SKM-1 treated with dmso at 0.1 percent for 144 hours (cell line): Measurements from ENCODE around the gene PRXL2B.
"Not testable (repeated sequence)": the region's sequence is repeated elsewhere in the genome, so short reads cannot be mapped to it uniquely, and the experiment has no call there.

Source experiments
- DNase-seq: peaks from one replicate; lab custom pipeline; 2025; ENCODE audit not compliant: unreplicated experiment; lab: John Stamatoyannopoulos, UW

The PRXL2B gene

DNA sequence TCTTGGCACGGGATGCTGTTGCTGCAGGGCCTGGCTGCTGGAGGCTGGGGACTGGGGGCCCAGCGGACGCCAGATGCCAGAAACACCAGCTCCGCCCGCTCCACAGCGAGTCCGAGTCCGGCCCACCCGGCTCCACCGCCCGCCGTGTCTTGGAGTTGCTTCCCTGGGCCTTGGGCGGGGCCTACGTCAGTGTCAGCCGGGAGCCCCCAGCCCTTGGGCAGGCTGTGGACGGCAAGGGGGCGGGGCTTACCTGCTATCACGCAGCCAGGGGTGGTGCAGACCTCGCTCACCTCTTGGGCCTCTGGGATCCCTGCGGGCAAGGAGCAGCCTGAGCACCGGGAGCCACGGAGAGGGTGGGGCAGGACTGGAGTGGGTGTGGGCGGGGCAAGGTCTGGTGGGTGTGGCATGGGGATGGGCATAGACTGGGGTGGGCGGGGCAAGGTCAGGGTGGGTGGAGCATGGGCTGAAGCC is 24.5 kb downstream of the PRXL2B start:
- no peak for DNase-seq

DNA sequence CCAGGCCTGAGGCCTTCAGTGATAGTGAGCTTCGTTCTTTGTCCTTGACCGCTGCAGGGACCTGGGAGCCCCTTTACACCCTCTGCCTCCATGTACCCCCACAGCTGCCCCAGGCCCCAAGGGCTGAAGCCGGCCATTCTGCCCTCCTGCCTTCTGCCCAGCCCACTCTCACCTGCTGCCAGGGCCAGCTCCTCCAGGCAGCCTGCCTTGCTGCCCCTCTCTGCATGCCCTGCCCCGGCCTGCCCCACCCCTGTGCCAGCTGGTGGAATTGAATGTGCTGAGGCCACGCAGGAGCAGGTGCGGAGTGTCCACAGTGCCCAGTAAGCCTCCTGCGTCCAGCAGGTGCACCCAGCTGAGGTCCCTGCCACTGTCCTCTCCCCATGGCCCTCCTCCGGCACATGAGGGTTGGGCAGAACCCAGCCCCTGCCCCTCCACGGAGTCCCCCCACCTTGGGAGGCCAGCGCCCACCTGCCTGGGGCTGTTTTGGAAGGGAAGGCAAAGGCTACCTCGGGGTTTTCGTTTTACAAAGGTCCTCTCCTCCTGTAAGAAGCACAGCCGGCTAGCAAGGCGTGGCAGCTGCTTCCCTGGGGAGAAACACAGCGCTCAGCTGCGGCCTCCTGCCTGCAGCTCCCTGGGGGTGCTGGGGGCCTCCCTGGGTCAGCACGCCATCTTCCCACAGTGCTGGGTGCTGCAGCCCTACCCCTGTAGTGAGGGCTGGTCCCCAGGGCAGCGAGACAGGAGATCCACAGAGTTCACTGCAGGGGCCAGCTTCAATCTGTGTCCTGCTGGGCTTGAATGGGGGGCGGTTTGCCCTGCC is 25.3 kb downstream of the PRXL2B start:
- no peak for DNase-seq

DNA sequence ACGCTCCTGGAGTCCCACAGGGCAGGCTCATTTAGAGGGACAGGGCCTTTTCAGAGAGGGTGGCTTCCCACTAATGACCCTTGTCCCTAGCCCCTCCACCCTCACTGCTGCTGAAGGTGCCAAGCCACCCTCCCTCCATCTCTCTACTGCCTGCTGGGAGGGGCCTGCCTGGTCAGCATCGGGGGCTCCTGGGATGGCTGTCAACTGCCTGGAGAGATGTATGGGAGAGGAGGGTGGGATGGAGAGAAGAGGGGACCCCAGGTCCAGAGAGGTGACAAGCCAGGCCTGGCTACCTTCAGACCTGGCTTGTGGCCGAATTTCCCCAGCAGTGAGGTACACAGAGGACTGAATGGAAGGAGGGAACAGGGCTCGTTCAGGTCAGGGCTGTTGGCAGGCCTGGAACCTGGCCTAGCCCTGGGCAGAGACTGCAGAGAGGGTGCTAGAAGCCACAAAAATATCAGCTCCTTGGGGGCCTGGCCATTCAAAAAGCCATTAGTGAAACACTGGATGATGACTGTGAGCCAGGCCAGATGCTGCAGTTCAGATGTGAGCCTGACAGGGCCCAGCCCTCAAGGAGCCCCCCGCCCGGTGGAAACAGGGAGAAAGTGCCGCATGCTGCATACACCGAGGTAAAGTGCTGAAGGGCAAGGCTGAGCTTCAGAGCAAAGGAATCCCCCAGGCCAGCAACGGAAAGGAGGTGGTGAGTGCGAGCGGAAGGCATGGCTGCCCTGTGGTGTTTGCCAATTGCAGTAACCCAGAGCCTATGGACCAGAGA is 26.2 kb downstream of the PRXL2B start:
- DNase-seq, result no peak

DNA sequence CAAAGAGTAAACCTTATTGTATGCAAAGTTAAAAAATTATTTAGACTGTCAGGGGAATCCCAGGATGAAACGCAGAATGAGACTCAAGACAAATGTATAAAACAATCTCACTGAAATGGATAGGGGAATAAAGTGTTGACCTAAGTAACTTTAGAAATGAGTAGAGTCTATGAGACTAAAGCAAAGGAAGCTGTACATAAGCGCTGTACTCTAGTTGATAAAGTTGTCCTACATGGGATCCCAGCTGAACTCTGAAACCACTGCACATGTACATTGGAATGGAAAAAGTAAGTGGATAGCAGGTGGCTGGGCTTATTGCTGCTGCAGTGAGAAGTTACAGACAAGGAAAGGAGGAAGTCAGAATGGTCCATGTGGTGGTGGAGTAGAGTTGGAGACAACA is 27.6 kb downstream of the PRXL2B start:
- no peak for DNase-seq

DNA sequence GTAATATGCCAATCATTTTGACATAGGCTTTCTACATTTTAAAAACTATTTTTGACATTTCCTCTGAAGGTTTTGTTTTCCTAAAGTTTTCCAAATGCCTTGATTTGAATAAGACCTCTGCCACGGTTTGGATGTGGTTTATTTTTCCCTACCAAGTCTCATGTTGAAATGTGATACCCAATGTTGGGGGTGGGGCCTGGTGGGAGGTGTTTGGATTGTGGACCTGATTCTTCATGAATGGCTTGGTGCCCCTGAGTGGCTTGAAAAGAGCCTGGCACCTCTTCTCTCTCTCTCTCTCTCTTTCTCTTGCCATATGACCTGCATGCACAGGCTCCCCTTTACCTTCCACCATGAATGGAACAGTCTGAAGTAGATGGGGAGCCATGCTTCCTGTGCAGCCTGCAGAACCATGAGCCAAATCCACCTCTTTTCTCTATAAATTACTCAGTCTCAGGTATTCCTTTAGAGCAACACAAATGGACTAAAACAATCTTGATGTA is 31.4 kb downstream of the PRXL2B start:
- DNase-seq, result no peak

DNA sequence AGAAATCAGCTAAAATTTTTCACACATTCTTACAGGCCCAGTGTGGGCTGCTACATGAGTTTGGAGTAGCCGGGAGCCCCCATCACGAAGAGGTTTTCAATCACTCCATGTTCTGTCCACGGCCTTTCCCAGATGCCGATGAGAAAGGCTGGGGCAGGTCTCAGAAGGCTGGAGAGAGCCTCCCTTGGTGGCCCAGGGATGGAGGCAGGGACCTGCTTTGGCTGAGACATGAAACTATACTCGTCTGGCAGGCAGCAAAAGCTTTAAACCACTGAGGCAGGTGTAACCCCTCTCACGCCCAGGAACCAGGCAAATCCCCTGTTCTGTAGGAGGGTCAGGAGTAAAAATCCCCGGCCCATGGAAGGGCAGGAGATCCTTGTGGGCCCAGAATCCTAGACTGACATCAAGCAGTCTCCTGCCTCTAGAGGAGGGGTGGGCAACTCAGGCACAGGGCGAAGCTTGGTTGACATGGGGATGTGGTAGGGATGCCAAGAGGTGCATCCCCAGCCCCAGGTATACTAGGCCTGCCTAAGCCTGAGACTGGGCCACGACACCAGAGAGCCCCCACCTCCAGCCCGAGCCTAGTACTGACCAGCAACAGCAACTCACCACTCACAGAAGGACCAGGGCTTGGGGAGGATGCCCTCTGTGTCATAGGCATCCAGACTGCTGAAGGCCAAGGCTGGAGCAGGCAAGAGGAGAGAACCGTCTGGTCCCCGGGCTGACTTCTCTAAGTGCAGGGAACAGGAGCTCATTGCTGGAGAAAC is 37.2 kb downstream of the PRXL2B start:
- DNase-seq, result no peak

DNA sequence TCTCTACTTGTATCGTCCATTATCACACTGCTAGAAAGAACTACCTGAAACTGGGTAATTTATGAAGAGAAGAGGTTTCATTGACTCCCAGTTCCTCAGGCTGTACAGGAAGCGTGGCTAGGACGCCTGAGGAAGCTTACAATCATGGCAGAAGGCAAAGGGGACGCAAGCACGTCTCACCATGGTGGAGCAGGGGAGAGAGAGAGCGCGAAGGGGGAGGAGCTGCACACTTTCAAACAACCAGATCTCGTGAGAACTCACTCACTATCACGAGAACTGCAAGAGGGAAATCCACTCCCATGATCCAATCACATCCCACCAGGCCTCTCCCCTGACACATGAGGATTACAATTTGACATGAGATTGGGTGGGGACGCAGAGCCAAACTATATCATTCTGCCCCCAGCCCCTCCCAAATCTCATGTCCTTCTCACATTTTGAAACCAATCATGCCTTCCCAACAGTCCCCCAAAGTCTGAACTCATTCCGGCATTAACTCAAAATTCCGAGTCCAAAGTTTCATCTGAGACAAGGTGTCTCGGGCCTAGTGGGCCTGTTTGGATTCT is 38.2 kb downstream of the PRXL2B start:
- no peak for DNase-seq

DNA sequence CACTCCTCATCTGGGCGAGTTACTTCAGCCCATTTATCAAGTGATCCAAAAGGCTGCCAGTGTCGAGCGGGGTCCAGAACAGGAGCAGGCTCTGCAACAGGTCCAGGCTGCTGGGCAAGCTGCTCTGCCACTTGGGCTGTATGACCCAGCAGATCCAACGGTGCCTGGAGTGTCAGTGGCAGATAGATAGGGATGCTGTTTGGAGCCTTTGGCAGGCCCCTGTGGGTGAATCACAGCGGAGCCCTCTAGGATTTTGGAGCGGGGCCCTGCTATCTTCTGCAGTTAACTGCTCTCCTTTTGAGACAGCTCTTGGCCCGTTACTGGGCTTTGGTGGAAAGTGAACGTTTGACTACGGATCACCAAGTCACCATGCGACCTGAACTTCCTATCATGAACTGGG is 38.7 kb downstream of the PRXL2B start:
- DNase-seq, result no peak

DNA sequence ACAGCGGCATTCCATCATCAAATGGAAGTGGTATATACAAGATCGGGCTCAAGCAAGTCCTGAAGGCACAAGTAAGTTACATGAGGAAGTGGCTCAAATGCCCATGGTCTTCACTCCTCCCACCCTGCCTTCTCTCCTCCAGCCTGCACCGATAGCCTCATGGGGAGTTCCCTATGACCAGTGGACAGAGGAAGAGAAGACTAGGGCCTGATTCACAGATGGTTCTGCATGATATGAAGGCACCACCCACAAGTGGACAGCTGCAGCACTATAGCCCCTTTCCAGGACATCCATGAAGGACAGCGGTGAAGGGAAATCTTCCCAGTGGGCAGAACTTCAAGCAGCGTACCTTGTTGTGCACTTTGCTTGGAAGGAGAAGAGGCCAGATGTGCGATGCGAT is 39.2 kb downstream of the PRXL2B start:
- DNase-seq, result not testable (repeated sequence)

DNA sequence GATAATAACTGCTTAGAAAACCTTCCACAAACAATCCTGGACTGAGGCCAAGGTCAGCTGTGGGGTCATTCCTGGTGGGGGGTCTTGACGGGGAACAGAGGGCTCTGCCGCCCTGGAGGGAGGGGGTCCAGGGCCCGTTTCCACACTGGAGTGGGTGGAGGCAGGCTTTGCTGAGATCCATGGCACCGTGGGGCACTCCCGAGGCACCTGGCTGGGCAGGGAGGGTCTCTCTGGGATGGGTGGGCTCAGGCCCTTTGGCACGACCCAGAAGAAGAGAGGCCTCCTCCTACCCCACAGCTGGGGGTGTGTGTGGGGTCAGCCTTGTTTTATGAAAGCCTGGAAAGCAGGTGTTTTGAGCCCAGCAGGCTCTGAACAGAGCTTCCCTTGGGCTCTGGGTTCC is 41.2 kb downstream of the PRXL2B start:
- no peak for DNase-seq

DNA sequence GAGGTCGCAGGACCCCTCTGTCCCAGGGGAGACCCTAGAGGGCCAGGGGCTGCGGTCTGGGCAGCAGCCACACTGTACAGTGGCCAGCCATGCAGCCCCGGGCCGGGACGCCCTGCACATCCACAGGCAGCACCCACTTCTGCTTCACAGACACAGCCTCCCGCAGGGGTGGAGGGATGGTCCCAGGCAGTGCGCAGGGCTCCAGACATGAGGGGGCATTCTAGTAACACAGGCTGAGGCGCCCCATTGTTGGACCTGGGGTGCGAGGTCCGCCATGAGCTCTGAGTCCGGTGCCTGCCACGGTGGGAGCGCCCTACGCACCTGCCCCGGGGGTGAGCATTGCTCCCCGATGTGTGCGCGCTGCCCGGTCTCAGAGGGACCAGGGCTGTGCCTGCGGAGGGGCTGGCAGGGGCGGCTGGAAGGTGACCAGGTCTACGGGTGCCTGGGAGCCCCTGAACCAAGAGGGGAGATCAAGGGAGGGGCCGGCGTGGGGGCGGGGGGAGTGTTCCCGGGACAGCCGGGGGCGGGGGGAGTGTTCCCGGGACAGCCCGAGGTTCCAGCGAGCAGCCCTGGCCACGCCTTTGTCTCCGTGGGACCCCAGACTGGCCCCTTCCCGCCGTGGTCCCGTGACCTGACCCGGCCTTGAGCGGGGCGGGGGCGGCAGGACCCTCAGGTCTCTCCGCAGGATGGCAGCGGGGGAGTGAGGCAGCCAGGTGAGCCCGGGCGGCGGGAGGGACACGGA is 41.8 kb downstream of the PRXL2B start:
- no peak for DNase-seq

DNA sequence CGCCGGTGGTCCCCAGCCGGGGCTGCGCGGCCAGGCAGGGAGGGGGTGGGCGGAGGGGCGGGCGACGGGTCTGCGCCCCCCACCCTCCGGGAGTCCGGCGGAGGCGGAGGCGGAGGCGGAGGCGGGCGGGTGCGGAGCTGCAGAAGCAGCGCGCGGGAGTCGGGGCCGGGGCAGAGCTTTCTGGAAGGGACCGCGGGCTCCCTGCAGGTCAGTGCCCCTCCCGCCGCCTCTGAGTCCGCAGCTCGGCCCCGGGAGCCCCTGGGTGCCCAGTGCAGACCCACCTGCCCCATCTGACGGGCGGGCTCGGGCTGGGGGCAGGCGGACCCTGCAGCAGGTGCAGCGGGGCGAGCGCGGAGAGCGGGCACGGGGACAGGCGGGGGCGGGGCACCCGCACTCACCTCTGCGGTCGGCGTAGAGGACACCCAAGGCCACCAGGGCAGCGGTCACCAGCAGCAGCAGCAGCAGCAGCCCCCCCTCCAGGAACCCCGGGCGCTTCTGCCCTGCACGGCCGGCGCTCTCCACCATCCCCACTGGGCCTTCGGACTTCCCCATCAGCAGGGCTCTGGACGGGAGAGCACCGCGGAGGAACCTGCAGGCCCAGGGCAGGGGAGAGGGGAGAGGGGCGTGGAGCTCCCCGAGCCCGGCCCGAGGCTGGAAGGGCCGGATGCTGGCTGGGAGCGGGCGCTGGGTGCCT is 42.5 kb downstream of the PRXL2B start:
- no peak for DNase-seq

DNA sequence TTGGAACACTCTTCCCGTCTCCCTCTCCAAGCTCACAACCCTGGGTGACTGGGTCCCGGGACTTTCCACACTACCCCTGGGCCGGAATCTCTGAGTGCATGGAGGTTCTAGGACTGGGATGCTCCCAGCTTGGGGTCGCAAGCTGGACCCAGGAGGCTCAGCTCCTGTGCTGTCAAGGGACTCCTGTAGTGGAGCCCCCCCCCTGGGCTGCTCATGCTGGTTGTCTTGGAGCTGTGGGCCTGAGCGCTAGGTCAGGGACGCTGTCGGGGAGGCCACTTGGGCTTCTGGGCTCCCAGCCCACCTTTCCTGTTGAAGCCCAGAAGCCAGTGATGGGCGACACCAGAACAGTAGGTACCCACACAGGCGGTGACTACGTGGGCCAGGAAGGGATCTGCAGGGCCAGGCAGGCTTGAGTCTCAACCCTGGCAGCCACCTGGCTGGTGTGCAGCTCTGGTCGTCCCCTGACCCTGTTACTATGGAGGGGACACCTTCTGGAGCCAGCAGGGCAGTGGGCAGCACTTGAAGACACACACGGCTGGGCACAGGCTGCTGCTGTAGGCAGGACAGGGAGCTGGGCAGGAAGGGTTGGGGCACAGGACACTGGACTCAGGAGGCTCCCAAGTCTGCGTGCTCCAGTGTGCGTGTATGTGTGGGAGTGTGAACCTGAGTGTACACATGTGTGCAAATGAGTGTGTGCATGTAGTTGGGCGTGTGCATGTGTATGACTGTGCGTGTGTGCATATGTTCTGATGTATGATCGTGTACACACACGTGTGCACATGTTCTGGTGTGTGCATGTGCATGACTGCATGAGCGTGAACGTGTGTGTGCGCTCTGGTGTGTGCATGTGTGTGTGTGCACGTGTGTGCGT is 43.3 kb downstream of the PRXL2B start:
- DNase-seq, result no peak

DNA sequence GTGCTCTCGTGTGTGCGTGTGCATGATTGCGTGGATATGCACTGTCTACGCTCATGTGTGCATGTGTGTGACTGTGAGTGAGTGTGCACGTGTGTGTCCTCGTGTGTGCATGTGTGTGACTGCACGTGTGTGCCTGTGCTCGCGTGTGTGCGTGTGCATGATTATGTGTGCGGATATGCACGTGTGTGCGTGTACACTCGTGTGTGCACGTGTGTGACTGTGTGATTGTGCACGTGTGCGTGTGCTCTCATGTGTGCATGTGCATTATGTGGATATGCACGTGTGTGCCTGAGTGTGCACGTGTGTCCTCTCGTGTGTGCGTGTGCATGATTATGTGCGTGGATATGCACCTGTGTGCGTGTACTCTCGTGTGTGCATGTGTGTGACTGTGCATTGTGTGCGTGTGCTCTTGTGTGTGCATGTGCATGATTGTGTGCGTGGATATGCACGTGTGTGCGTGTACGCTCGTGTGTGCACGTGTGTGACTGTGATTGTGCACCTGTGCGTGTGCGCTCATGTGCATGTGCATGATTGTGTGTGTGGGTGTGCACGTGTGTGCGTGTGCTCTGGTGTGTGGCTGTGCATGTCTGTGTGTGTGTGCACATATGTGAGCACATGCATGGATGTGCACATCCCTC is 44.0 kb downstream of the PRXL2B start:
- no peak for DNase-seq

DNA sequence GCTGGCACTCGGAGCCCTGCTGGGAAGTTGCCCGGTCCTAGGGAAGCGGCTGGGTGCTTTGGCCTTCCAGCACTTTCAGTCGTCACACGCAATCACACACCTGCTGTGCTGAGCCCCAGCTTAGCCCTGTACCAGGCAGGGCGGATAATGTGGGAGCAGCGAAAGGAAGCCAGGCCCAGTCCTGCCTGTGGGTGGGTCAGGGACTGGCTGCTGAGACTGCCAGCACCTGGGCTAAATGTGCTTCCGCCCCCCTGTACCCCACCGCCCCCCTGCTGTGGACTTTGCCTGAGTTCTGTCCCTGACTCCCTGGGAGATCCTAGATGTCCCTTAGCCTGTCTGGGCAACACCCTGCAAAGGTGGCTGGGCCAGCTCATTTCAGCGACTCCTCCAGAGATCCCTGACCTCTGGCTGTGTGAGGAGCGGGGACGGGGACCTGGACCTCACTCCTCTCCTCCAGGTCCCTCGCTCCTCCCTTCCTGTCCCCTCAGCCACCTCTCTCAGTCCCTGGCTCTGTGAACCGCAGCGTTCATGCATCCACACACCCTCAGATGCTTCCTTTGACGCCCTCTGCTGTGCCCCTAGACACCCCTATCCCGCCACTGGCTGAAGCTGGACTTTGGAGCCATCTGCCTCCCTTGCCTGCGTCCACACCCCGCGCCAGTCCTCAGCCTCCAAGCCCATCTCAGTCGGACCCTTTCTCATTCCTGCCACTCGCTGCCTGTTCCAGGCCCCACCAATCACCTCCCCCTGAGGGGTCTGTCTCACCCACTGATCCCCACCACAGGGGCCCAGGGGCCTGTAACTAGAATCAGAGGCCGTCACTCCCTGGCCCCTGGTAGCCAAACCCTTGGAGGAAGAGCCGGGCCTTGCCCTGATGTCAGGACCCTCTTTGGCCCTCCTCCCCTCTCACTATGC is 44.8 kb downstream of the PRXL2B start:
- DNase-seq, result no peak

DNA sequence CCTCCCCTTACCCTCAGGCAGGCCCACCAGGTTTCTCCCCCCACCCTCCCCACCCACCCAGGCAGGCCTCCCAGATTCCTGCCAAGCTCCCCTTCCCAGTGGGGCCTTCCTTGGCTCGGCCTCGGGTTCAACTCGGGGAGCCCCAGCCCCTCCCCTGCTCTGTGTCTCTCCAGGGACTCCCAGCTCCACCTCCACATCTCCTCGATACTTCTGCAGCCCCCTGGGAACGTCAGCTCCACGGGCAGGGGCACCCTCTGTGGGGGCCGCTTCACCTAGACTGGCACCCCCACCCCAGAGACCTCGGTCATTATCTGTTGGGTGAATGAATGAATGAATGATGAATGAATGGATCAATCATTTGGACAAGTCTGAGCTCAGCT is 45.5 kb downstream of the PRXL2B start:
- no peak for DNase-seq
